GM18511 (cell line): ENCODE measurements around the gene RPS6KA2.

Experiments used
- ATAC-seq: cut with Tn5 transposase; IDR thresholded peaks from one replicate; pipeline ENCODE4 v1.9.1; 2021; ENCODE audit warnings: mild to moderate bottlenecking, moderate library complexity; ENCODE audit not compliant: unreplicated experiment

Gene RPS6KA2

GRCh38 chr6:166616261-166617238 lies 10.5 kb downstream of the RPS6KA2 start:
- ATAC-seq = no peak

- no peak for ATAC-seq
Measured at GRCh38 chr6:166615059-166615770, 11.8 kb downstream of the RPS6KA2 start.

- no peak for ATAC-seq
Measured at GRCh38 chr6:166614589-166614988, 12.5 kb downstream of the RPS6KA2 start.

- ATAC-seq = no peak
Measured at GRCh38 chr6:166614171-166614583, 12.9 kb downstream of the RPS6KA2 start.

GRCh38 chr6:166613027-166613426 lies 14.0 kb downstream of the RPS6KA2 start:
- no peak for ATAC-seq

GRCh38 chr6:166612471-166612881 lies 14.6 kb downstream of the RPS6KA2 start:
- ATAC-seq = no peak

- no peak for ATAC-seq
Measured at GRCh38 chr6:166611631-166612030, 15.4 kb downstream of the RPS6KA2 start.

GRCh38 chr6:166610069-166610468 lies 17.0 kb downstream of the RPS6KA2 start:
- no peak for ATAC-seq

GRCh38 chr6:166608774-166609173 lies 18.3 kb downstream of the RPS6KA2 start:
- ATAC-seq = no peak

- ATAC-seq = no peak
Measured at GRCh38 chr6:166605752-166606151, 21.3 kb downstream of the RPS6KA2 start.

GRCh38 chr6:166604911-166605310 lies 22.1 kb downstream of the RPS6KA2 start:
- ATAC-seq = no peak

GRCh38 chr6:166604328-166604727 lies 22.7 kb downstream of the RPS6KA2 start:
- no peak for ATAC-seq

- ATAC-seq = no peak
Measured at GRCh38 chr6:166603043-166603690, 23.9 kb downstream of the RPS6KA2 start.

GRCh38 chr6:166601956-166602355 lies 25.1 kb downstream of the RPS6KA2 start:
- ATAC-seq = no peak

GRCh38 chr6:166600931-166601330 lies 26.1 kb downstream of the RPS6KA2 start:
- no peak for ATAC-seq

- ATAC-seq = no peak
Measured at GRCh38 chr6:166599205-166599604, 27.8 kb downstream of the RPS6KA2 start.

- no peak for ATAC-seq
Measured at GRCh38 chr6:166598441-166599138, 28.5 kb downstream of the RPS6KA2 start.

- ATAC-seq = no peak
Measured at GRCh38 chr6:166597711-166598440, 29.2 kb downstream of the RPS6KA2 start.

- ATAC-seq = no peak
Measured at GRCh38 chr6:166596776-166597507, 30.1 kb downstream of the RPS6KA2 start.
